D721Med (cell line): Measurements from ENCODE around the gene IRGQ.
"Not testable (repeated sequence)": the region's sequence is repeated elsewhere in the genome, so short reads cannot be mapped to it uniquely, and the experiment has no call there.

Experiments used
- DNase-seq: peaks from one replicate; pipeline ENCODE4 v3.0.0; 2011; ENCODE audit warnings: low spot score; ENCODE audit not compliant: insufficient read length
- FAIRE-seq: peaks from 2 replicates; lab custom pipeline; 2011; peaks lifted over from hg19 to GRCh38; lab: Jason Lieb, UNC
- TF ChIP-seq, protein P1 (sequence below): IDR thresholded peaks from 2 replicates; pipeline ENCODE4 v1.5.1; 2012; ENCODE audit warnings: mild to moderate bottlenecking, control low read depth; ENCODE audit not compliant: insufficient read depth; ENCODE audit errors: missing control alignments

Gene IRGQ

GRCh38 chr19:43639519-43640423 is 43.8 kb upstream of the IRGQ start, which contains the start of gene CADM4:
CADM4 (minus strand) TSS chr19:43639850; CDS start chr19:43639790, 60 bp downstream.
- DNase-seq: peak; percentile 39
- FAIRE-seq: no peak
- TF ChIP-seq, protein P1, sequence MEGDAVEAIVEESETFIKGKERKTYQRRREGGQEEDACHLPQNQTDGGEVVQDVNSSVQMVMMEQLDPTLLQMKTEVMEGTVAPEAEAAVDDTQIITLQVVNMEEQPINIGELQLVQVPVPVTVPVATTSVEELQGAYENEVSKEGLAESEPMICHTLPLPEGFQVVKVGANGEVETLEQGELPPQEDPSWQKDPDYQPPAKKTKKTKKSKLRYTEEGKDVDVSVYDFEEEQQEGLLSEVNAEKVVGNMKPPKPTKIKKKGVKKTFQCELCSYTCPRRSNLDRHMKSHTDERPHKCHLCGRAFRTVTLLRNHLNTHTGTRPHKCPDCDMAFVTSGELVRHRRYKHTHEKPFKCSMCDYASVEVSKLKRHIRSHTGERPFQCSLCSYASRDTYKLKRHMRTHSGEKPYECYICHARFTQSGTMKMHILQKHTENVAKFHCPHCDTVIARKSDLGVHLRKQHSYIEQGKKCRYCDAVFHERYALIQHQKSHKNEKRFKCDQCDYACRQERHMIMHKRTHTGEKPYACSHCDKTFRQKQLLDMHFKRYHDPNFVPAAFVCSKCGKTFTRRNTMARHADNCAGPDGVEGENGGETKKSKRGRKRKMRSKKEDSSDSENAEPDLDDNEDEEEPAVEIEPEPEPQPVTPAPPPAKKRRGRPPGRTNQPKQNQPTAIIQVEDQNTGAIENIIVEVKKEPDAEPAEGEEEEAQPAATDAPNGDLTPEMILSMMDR: no peak

GRCh38 chr19:43638995-43639518 is 43.1 kb upstream of the IRGQ start:
- TF ChIP-seq, protein P1: no peak
- no peak for FAIRE-seq
- DNase-seq: no peak

GRCh38 chr19:43638214-43638994 is 42.5 kb upstream of the IRGQ start:
- no peak for FAIRE-seq
- DNase-seq: no peak
- TF ChIP-seq, protein P1: no peak

DNA sequence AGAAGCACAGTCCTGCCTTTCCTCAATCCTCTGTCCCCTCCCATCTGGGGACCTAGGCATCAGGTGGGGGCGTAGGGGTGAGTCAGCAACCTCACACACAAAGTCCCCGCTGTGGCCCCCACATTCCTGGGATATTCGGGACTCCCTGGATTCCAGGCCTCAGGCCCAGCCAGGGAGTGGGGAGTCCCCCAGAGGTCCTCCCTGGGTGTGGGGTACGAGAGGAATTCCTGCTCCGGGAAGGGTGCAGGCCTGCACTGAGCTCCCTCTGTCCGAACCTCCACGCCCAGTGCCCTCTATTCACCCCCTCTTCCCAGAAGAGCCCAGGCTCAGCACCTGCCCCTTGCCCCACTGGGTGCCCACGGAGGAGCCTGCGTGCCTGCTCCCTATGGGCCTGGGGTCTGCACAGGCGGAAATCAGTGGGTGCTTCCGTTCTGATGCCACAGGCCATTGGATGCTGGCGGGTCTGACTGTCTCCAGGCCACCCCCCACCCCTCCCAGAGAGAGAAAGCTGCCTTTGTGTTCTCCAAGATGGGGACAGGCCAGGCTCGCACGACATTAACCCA is 40.3 kb upstream of the IRGQ start:
- TF ChIP-seq, protein P1: no peak
- FAIRE-seq (no peak), DNase-seq (no peak)

- not testable (repeated sequence) for DNase-seq, FAIRE-seq
Measured at GRCh38 chr19:43635561-43635940, 39.6 kb upstream of the IRGQ start.

- FAIRE-seq (no peak), DNase-seq (no peak)
- TF ChIP-seq, protein P1: no peak
Measured at GRCh38 chr19:43634872-43635560, 39.1 kb upstream of the IRGQ start.

GRCh38 chr19:43634506-43634871 is 38.6 kb upstream of the IRGQ start:
- FAIRE-seq: no peak
- TF ChIP-seq, protein P1: no peak
- no peak for DNase-seq
